RPMI7951 (cell line): ENCODE data around the gene LGR5. TPM values are rescaled to one million over a fixed set of nuclear protein-coding genes. Genes with fewer than 3 reads are reported as not detected.
"Not testable (repeated sequence)": the region's sequence is repeated elsewhere in the genome, so short reads cannot be mapped to it uniquely, and the experiment has no call there.

Experiments
- DNase-seq: peaks from one replicate; pipeline ENCODE4 v3.0.0-alpha.2; 2012; ENCODE audit warnings: low read depth
- total RNA-seq: library from RNA; depleted of rRNA; stranded (reverse); fragments of >200 nt; shearing (Covaris generic); gene quantifications from 2 replicates; pipeline ENCODE4 v1.2.3, GENCODE V29; 2014

The LGR5 gene
- total RNA-seq, 1 experiment from 2014 or later: not detected

DNA sequence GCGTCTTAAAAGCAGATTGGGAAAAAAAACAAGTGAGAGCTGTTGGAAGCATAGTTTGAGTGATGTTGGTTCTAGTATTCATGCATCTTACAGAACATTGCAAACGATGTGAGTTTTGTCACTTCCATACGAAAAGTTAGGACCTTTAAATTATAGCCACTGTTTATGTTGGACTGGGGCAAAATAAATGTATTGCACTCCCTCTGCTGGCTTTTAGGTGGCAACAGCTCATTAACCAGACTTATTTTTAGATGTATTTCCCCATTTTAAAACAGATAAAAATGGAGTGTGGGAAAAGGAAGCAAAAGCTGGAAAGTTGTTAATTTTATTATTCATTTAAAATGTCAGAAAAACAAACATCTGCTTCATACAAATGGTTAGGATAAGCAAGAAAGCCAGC is 111.9 kb downstream of the LGR5 start:
- DNase-seq: no peak

DNA sequence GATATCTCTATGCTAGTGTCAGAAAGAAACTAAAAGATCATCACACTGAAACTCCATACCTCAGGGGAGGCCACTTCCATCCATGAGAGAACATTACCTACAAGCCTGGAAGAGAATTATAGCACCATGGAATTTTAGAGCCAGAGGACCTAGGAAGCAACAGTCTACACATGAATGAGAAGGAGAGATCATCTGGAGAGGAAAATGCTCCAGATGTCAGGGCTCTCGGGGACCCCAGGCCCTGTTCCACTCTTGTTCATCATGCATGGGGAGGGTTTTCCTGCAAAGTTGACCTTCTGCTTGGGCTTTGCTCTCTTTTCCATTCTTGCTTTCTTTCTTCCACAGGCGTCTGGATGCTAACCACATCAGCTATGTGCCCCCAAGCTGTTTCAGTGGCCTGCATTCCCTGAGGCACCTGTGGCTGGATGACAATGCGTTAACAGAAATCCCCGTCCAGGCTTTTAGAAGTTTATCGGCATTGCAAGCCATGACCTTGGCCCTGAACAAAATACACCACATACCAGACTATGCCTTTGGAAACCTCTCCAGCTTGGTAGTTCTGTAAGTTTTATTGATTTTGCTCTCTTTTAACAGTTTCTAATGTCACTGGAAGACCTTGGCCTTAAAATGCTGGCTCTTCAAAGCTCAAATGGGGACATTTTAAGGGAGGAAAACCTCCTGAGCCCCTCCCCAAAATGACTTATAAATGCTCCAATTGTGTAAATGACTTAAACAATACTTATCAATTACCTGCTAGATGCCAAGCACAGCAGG is 113.3 kb downstream of the LGR5 start:
- peak; percentile 9 for DNase-seq

DNA sequence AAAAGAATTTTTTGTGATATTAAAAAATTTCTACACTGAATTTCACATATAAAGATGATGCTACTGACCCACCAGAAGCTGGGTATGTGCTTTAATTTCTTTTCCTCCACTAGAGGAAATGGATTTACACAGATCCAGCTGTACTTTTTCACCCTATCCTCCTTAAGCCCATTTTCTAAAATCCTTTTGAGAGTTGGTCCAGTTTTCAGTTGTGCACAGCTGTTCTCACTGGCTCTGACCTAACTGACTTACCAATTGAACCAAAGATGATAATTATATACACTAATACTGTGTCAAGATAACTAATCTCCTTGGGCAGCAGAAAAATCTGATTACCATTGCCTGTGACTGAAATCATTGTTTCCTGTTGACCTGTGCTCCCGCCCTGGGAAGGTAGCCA is 115.6 kb downstream of the LGR5 start:
- DNase-seq: no peak

DNA sequence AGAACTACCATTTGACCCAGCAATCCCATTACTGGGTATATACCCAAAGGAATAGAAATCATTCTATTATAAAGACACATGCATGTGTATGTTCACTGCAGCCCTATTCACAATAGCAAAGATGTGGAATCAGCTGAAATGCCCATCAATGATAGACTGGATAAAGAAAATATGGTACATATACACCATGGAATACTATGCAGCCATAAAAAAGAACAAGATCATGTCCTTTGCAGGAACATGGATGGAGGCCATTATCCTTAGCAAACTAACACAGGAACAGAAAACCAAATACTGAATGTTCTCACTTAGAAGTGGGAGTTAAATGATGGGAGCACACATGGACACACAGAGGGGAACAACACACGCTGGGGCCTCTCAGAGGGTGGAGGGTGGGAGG is 116.2 kb downstream of the LGR5 start:
- not testable (repeated sequence) for DNase-seq

DNA sequence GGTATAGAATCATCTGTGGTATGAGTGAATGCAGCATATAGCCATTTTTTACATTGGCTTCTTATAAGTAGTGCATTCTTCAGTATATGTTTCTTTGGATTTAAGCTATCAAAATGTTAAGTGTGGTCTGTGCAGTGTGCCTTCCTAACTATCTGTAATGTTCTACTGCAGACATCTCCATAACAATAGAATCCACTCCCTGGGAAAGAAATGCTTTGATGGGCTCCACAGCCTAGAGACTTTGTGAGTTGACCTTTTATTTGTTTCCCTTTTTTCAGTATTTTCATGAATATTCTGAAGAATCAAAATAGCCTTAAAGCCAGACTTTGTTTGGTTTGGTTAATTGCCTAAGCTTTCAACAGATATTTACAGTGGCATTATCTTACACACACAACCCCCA is 116.8 kb downstream of the LGR5 start:
- no peak for DNase-seq

DNA sequence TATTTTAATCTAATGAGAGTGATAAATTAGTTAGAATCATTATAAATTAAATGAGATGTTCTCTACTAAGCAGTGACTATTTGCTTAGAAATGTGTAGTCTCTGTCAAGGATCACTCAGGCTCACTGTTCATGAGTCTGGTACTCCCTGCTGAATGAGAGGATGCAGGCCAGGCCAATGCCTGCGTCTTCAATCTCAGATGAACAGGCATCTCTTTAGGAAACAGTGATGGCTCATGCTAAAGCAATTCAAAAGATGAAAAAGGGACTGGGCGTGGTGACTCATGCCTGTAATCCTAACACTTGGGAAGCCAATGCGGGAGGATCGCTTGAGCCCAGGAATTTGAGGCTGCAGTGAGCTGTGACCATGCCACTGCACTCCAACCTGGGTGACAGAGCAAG is 117.3 kb downstream of the LGR5 start:
- peak; percentile 86 for DNase-seq

DNA sequence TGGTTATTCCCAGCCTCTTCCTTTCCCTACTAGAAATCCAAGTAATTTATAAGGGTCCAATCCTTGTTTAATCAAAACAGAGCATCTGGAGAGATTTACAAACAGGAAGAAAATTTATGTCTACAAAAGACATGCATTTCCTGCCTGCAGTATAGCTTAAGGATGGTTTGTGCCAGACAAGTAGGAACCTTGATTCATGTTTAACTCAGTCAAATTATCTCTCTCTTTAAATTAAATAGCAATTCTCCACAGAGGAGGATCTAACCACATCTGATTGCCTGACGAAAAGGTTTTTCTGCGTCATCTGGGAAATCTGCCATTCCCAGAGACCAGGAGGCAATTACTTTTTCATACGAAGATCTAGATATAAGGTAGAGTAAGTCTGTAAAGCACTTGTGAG is 118.8 kb downstream of the LGR5 start:
- no peak for DNase-seq

DNA sequence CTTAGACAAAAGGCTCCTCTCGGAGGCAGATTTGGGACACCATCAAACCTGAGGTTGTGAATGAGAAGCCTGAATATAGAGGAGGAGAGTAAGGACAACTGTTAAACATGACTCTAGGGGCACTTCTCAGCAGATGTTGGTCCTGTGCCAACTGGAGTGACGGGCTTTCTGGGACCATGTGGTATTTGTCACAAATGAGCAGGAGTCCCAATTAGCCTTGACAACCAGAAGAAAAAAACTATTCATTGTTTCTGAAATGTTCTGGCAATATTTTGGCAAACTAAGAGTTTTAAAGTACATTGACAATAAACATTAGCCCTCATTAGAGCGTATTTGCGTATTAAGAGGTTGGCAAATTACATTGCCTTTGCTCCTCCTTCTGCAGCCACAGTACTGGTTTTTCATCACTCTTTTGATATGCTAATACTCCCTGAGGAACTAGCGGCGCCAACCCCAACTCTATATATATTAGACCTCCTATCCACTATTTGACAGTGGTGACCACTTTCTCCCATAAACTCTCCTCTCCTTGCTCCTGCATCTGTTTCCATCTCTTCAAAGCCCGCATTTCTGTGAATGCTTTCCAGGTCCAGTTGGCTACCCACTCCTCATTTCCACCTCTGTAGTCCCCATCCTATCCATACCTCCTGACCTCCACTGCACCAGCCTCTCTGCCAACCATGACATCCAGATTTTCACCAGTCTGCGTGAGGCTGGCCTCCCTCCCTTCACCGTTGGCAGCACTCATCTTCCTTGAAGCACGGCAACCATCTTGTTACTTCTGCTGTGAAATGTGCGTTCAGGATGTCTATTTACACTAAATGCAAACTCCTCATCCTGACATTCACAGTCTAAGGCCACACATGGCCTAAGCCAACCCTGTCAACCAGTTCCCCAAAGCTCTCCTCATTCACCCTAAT is 123.3 kb downstream of the LGR5 start:
- no peak for DNase-seq

DNA sequence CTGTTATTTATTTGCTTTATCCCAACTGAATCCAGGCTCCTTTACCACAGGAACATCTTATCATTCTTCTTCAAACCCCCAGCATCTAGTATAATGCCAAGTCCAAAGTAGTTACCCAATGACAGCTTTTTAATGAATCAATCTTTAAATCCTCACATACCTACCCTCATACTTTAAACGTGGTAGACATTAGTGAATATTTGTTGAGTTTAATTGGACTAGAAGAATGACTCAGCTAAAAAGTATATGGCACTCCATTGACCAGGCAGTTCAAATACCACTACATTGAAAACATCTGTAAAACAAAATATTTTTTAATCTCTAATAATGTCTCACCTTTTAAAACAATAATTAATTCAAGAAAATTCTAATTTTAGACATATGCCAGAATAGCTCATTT is 125.9 kb downstream of the LGR5 start:
- no peak for DNase-seq

DNA sequence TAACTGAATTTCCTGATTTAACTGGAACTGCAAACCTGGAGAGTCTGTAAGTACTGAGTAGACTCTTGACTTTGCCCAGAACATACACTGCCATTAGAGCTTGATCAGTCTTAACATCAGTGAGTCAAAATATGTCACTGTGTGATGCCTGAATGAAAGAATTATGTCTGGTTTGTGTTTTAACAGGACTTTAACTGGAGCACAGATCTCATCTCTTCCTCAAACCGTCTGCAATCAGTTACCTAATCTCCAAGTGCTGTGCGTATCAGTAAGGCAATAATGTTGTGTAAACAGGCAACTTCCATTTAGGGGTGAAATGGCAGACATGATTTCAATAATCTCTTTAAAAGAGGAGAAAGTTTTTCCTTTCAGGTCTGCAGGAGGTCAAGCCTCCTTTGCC is 127.1 kb downstream of the LGR5 start:
- no peak for DNase-seq

DNA sequence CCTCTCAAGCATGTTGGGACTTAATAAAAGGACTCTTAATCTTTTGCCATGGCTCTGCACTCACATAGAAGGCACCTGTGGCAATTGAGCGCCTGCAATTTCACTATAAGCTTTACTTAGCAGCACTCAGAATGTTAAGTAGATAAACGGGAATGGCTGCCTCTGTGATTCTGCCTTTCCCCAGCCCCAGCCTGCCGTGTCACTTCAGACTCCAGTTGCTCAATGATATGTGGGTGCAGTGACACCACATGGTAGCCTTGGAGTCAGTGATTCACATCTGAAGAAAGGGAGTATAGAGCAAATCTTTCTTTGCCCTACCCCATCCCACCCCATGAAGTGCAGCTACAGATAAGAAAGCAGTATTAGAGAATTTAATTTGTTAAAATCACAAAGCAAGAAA is 127.9 kb downstream of the LGR5 start:
- no peak for DNase-seq

DNA sequence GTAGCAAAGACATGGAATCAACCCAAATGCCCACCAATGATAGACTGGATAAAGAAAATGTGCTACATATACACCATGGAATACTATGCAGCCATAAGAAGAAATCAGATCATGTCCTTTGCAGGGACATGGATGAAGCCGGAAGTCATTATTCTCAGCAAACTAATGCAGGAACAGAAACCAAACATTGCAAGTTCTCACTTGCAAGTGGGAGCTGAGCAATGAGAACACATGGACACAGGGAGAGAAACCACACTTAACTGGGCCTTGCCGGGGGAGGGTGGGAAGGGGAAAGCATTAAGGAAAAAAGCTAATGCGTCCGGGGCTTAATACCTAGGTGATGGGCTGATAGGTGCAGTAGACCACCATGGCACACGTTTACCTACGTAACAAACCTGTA is 130.3 kb downstream of the LGR5 start:
- not testable (repeated sequence) for DNase-seq

DNA sequence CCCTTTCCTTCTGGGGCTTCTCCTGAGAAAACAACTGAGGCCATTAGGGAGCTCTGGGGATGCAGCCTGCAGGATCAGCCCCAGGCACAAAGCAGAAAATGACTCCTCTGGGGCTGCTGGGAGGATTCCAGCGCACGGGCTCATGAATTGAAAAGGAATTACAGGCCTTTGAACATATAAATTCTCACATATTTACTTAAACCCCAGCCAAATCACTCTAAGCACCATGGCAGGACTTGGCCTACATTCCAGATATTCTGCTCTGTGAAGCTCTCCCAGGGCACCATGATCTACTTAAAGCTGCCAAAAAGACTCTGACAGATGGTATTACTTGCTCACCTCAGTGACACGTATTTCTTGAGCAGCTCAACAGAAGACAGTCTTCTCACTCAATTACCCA is 136.9 kb downstream of the LGR5 start:
- DNase-seq: no peak

DNA sequence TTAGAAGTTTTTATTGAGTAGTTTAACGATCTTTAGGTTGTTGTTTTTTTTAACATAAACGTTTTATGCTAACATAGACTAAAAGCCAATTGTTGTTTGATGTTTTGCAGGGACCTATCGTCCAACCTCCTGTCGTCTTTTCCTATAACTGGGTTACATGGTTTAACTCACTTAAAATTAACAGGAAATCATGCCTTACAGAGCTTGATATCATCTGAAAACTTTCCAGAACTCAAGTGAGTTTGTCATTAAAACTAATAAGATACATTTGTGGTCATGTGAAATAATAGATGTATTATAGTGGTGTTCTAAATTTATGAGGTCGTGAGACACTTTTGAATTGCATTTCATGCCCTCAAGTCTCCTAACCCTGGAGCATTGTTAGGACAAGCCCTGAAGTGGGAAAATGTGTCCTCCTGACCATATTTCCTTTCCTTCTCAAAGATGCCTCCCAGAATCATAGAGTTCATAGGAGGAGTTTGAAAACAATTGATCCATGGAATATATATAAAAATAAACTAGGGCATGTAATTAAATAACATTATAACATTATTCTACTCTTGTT is 139.2 kb downstream of the LGR5 start:
- no peak for DNase-seq

DNA sequence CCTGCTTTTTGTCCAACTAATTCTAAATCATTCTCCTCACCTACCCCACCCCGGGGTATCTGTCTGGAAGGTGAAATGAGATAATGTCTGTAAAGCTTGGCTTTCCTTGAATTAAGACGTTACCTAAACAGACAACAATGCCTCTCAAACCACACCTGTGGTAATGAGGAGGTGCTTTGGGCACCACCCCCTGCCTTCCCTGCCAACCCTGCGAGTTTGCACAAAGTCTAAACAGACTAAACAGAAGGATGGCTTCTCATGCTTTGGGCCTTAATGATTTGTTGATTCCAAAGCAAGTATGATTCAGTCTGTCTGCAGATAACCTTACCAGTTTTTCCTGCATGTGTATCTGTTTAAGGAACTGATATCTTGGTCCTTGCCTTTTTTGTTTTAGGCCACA is 141.6 kb downstream of the LGR5 start:
- DNase-seq: no peak

DNA sequence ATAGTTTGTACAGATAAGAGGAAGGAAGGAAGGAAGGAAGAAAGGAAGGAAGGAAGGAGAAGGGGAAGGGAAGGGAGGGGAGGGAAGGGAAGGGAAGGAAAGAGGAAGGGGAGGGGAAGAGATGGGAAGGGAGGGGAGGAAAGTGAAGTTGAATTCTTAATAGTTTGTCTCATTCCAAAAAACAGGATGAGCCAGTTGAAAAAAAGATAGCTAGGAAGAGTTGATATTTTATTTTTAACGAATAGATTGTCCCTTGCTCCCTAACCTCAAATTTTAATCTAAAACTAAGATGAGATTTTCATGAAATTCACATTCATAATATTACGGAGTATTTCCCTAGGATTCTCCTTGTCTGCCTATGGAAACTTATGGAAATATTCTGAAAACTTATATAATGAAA is 143.3 kb downstream of the LGR5 start:
- DNase-seq: no peak

DNA sequence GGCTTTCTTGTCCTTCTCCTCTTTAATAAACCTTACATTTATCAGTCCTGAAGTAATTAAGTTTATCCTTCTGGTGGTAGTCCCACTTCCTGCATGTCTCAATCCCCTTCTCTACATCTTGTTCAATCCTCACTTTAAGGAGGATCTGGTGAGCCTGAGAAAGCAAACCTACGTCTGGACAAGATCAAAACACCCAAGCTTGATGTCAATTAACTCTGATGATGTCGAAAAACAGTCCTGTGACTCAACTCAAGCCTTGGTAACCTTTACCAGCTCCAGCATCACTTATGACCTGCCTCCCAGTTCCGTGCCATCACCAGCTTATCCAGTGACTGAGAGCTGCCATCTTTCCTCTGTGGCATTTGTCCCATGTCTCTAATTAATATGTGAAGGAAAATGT is 144.8 kb downstream of the LGR5 start:
- DNase-seq: no peak

DNA sequence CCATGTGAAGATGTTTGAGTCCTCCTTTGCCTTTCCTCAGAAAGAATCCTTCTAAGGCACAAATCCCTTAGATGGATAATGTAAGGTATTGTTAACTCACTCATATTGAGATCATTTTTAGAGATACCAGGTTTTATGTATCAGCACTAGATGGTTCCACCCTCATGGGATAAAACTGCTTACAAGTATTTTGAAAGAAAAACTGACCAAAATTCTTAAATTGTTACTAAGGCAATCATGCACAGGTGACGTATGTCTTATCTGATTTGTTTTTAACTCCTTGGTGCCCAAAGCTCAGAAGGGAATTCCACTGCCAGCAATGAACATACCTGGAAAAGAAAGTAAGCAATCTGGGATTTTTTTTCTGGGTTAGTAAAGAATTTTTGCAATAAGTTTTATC is 145.6 kb downstream of the LGR5 start:
- DNase-seq: no peak

DNA sequence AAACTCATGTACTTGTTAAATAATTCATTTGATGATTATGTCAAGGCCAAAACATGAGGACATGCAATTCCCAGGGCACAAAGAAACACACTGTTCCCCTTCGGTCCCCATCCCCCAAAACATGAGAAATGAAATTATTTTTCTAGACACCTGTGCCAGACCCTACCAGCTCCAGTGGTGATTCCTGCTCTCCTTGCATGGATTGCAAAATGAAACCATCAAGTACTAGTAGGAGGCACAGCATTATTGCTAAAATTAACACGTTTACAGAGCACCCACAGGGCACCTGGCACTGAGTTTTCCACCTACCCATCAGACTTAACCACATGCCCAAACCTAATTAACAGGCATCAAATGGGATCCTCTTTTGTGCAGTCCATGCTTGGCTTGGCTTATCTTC is 147.4 kb downstream of the LGR5 start:
- no peak for DNase-seq

DNA sequence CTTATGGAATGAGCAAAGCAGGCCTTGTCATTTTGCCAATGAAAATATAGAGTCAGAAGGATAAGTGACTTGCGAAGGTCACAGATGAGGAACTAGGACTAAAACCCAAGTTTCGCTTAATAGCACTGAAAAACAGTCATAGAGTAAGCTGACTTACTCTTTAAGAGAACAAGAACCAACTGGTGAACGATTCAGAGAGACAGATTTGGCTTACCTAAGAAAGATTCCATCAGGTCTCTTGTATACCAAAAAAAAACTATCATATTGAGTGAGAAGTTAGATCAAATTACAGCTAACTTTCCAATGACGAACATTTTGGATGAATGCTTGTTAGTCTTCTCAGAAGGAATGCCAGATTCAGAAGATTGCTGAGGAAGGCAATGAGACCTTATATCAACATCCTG is 149.9 kb downstream of the LGR5 start:
- DNase-seq: no peak

DNA sequence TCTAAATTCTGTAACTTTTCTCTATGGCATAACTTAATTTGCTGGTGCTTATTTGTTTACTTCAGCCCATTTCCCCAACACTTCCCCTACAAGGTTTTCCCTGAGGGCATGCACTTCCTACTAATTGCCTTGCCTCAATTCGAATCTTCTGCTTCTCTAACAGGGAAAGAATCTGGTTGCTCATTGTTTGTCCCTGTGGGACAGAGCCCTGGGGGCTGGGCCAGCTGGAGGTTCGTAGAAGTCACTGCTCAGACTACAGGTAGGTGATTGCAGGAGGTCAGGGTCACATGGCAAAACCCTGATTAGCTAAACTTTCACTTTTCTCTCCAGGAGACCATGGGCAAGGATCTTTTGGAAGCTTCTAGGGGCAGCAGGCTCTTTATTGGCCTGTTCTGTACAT is 152.0 kb downstream of the LGR5 start:
- DNase-seq: no peak

DNA sequence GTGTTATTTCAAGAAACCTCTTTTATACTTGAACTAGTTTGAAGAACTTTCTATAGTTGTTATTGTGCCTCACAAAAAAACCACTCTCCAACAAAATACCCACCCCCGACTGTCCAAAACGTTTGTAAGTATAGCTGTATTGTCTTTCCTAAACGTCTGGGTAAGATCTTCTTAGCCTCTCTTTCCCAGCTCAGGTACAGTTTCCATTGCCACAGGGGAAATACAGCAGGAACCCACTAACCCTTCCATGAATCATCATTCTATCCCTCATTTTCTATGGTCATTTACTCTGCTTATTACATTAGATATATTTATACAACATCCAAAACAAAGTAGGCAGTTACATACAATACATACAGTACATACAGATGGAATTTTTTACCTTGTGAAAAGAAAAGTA is 153.2 kb downstream of the LGR5 start:
- no peak for DNase-seq
